IPS DF 19.7 (cell line): ENCODE results near the gene STK40.
A peak's percentile ranks its signal among the peaks of the same experiment; 100 is the strongest.

Experiments
- DNase-seq: peaks from one replicate; pipeline ENCODE4 v3.0.0-alpha.2; 2013; ENCODE audit warnings: low read depth, low spot score

STK40 gene

GRCh38 chr1:36343651-36344394, 41.9 kb downstream of the STK40 start:
- DNase-seq: no peak

DNA sequence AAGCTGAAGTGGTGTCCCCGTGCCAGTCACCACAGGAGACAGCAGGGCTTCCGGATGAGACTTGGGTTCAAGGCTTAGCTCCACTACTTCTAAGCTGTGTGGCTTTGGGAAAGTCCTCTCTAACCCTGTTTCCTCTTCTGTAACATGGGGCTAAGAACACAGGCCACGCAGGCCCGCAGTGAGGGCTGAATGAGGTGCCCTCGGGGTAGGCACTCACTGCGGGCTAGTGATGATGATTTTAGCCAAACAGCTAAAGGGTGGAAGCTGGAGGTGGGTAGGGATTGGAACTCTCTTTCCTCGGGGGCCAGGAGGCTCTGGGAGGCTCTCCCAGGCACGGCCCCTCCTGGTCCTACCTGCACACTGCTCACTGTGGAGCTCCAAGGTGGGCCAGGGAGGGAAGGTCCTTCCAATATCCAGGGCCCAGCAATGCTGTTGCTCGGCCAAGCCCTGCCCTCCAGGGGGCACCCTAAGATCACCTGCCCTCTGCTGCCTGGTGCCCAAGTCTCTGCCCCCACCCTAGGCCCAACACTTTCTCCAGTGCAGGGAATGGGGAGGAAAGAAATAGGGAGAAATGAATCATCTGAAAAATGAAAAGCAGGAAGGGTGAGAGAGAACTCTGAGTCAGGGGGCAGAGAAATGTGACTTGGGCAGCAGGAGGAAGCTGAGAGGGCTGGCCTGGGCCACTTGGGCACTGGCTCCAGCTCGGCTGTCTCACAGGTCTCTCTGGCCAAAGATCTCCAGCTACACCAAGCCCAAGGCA, 43.1 kb downstream of the STK40 start:
- no peak for DNase-seq

DNA sequence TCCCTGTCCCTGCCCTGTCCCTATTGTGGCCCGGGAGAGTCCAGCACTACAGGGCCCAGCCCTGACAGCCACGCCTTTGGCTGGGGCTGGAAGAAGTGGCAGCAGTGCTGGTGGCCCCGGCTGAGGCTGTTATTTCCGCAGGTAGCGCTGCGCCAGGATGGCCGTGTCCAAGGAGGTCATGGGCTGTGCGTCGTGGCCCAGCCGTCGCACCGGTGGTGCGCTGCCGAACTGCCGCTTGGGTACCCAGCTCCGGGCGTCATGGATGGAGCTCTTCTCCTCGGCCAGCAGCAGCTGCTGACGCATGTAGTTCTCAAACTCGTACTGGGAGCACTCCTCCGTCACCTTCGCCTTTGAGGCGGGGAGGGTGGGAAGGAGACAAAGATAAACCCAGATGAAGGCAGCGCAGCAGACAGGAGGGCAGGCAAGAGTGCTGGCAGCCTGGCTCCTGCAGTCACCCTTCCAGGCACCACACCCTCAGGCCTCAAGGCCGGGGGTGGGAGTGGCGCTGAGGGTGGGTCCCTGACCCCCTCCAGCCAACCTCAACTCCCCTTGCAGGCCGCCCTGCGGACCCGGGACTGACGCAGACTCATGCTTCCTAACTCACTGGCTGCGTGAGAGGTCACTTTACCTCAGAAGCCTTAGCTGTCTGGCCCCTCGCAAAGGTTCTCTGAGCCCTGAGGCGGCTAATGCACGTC, 44.0 kb downstream of the STK40 start:
- DNase-seq: no peak

DNA sequence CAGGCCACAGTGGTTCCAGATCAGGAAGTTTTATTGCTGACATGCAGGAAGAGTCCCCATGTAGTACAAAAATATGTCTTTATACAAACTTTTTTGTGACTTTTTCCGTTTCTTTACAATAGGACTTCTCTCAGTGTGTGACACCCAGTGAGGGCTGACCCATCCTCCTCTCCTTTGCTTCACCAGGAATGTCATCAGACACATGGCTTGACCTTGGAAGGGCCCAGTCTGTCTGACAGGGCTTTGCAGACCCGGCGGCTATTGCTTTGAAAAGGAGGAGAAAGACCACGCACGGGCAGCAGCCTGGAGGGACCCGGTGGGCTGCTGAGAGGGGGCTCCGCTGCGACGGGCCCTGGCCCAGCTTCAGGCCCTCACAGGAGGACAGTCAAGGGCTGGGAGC, 46.1 kb downstream of the STK40 start:
- DNase-seq: no peak

GRCh38 chr1:36339215-36339614, 46.5 kb downstream of the STK40 start:
- DNase-seq: no peak

- DNase-seq: no peak
Measured at GRCh38 chr1:36337830-36338229, 47.9 kb downstream of the STK40 start.

DNA sequence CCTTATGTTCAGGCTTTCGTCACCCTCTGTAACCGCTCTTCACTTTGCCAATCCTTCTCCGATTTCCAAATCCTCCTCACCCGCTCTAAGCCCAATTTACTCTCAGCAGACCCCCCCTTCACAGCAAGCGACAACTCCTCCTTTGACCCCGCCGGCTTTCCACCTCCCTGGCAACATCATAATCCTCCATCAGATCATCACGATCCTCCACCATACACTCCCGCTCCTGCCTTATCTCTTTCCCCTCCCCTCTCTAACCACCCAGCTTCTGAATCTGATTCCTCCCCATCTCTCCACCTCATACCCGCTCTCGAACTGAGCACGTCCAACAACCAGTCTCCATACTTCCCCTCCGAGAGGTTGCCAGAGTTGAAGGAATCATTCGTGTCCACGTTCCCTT, 54.8 kb downstream of the STK40 start:
- no peak for DNase-seq

GRCh38 chr1:36329817-36330216, 55.9 kb downstream of the STK40 start:
- no peak for DNase-seq

DNA sequence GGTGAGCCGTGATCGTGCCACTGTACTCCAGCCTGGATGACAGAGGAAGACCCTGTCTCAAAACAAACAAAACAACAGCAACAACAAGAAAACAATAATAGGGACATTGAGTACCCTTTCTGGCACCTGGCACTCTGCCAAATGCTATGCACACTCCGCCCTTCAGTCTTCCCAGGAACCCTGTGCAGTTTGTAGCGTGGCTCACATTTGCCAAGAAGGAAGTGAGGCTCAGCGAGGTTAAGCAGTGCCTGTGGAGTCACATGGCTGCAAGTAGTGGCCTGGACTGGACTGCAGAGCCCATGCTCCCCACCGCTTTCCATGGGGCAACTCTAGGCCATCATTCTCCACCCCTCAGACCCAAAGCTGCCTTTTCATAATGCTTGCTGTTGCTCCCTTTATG, 57.0 kb downstream of the STK40 start:
- no peak for DNase-seq

GRCh38 chr1:36328088-36328480, 57.6 kb downstream of the STK40 start:
- no peak for DNase-seq

DNA sequence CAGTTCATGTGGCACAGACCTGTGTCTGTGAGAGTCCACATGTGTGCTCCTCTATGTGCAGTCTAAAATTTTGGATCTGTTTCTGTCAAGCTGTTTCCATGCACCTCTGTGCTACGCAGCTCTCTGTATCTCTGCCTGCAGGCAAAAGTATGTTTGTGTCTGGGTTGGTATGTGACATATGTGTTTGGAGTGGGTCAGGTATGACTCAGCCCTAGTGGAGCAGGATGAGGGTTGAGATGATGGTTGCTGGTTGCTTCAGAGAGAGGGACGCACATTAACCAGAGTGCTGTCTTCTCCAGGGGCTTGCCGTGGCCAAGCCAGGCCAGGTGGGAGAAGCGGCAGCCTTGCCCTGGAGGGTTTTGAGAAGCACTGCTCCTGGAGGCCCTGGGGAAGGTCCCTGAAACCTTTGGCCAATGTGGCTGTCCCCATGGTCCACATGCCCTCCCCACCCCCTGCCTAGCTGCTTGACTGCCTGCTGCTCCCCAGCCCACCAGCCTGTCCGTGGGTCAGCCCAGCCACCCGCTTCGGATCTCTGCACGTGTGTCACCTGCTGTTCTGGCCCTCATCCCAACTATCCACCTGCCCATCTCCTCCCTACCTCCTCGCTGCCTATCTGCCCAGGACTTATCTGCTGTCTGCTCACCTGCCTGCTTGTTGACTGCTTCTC, 58.2 kb downstream of the STK40 start:
- DNase-seq: no peak

- DNase-seq: no peak
Measured at GRCh38 chr1:36326499-36326898, 59.2 kb downstream of the STK40 start.

- DNase-seq: no peak
Measured at GRCh38 chr1:36324353-36324703, 61.4 kb downstream of the STK40 start.

- no peak for DNase-seq
Measured at GRCh38 chr1:36323636-36324352, 61.9 kb downstream of the STK40 start, which contains the start of gene EVA1B. EVA1B (minus strand) TSS chr1:36323645; CDS start chr1:36323037, 608 bp downstream.

DNA sequence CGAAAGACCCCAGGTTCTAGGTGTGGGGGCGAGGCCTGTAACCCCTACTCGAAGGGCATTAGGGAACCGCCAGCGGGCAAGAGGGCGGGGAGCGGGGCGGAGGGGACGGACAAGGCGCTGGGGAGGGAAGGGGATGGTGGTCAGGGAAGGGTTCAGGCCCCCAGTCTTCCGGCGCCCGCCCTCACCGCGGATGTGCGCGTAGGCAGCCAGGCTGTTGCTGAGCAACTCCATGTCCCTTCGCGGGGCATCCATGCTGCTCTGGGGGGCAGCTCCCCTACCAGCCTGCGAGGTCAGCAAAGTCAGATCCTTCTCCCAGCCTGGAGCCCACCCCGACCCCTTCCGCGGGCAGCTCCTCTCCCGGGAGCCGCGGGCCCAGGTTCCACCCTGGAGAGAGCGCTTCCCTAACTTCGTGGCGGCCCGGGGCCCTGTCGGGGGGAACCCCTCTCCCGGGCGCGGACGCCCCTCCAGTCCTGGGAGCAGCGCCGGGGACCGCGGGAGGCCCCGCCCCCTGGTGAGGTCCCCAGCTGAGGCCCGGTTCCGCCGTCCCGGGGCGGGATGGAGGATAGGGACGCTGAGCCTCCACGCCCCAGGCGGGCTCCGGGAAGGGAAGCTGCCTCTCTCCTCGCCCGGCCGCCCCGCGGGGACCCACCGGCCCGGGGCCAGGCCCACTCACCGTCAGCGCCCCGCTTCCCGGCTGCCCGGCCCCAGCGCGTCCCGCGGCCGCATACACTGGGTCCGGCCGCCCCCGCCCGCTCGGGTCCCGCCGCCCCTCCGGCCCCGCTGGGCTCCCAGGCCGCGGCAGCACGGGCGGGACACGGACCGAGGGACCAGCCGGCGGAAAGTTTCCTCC, 62.7 kb downstream of the STK40 start:
- DNase-seq: no peak

DNA sequence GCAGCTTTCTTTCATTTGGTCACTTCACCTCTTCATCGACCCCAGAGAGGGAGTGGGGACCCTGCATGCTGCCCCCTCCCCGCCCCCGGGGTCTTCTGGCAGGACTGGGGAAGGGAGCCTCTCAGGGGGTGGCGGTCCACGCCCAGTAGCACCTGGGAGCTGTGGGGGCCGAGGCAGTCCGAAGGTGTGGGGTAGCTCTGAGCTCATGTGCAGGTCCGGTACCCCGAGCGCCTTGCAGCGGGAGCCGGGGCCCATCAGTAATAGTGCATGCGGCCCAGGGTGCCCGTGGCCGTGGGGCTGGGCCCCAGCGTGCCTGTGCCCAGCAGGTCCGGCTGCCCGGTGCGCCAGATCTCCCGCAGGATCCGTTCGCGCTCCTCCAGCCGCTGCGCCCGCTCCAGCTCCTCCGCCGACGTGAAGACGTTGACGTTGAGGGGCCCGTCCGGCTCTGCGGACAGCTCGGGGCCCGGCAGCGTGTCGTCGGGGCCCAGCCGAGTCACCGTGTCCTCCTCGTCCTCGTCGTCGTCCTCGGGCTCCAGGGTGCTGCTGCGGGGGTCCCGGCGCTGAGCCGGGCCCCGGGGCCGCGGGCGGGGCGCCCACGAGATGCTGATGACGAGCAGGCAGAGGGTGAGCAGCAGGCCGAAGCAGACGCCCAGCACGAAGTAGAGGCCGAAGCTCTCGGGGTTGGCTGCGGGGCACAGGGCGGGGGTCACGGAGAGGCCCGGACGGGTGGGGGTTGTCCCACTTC, 63.5 kb downstream of the STK40 start:
- no peak for DNase-seq

DNA sequence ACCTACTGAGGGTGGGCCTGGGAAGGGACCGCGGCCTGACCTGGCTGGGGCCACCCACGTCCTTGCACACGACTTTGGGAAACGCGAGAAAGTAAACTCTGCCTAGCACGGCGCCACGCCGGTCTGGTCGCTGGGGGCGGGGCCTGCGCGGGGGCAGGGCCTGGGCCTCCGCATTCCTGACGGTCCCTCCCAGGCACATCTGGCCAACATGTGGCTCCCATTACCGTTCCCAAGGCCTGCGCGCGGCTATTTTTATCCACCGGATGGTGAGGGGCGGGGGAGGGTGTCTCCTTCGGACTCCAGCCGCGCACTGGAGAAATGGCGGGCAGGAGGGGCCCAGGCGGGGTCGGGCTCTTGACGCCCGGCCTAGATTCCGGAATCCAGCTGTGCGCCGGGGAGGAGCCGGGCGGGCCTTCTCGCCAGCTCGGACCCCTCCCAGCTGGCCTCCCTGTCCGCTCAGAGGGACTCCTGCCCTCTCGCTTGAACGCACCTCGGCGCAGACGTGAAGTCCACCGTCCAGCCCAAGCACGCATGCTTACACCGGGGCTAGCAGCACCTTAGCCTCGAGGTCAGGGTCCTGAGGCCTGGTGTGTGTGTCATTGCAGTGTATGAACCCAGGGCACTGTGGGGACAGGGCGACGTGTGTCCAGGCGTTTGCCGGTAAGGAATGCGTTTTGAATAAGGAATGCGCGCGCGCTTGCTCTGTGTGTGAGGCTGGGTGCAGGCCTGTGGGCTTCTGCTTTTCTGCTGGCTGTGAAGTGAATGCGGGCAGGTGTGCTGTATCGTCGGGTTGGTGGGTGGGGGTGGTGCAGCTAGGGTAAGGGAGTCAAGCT, 64.4 kb downstream of the STK40 start:
- DNase-seq: peak; percentile 74

DNA sequence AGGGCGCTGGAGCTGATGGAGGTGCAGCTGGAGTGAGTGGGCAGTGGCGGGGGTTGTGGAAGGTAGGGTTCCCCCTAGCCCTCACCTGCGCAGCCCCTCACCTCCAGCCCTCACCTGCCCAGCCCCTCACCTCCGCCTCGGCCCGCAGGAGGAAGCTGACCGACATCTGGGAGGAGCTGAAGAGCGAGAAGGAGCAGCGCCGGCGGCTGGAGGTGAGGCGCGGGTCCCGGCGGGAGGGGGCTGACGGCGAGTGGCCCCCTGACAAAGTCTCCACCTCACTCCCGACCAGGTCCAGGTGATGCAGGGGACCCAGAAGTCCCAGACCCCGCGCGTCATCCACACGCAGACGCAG, 65.0 kb downstream of the STK40 start:
- no peak for DNase-seq

DNA sequence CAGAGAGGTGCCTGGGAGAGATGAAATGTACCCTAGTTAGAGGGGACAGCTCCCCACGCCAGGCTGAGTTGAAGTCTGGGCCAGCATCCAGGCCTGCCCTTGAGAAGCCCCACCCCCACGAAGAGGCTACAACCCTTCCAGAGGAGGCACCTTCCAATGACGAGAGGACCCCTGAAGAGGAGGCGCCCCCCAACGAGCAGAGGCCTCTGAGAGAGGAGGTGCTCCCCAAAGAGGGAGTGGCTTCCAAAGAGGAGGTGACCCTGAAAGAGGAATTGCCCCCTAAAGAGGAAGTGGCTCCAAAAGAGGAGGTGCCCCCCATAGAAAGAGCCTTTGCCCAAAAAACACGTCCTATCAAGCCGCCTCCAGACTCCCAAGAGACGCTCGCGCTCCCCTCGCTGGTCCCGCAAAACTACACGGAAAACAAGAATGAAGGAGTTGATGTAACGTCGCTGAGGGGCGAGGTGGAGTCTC, 65.4 kb downstream of the STK40 start:
- DNase-seq: no peak
